HFF-Myc (cell line): ENCODE data around the gene DNAI7.

Source experiments
- DNase-seq: peaks from one replicate; pipeline ENCODE4 v3.0.0-alpha.2; 2011; ENCODE audit warnings: low read depth; ENCODE audit errors: extremely low read depth
- H3K4me3 ChIP-seq: replicated peaks from 2 replicates; pipeline ENCODE4 v1.5.1; 2011; ENCODE audit warnings: low read depth, mild to moderate bottlenecking, control low read depth, low read length
- TF ChIP-seq, protein P1 (sequence below): IDR thresholded peaks from 2 replicates; pipeline ENCODE4 v1.5.1; 2012; ENCODE audit warnings: mild to moderate bottlenecking, low read depth, low read length, control low read depth; ENCODE audit errors: missing control alignments

The DNAI7 gene

GRCh38 chr12:25213338-25213737 is 18.4 kb upstream of the DNAI7 start:
- TF ChIP-seq, protein P1, sequence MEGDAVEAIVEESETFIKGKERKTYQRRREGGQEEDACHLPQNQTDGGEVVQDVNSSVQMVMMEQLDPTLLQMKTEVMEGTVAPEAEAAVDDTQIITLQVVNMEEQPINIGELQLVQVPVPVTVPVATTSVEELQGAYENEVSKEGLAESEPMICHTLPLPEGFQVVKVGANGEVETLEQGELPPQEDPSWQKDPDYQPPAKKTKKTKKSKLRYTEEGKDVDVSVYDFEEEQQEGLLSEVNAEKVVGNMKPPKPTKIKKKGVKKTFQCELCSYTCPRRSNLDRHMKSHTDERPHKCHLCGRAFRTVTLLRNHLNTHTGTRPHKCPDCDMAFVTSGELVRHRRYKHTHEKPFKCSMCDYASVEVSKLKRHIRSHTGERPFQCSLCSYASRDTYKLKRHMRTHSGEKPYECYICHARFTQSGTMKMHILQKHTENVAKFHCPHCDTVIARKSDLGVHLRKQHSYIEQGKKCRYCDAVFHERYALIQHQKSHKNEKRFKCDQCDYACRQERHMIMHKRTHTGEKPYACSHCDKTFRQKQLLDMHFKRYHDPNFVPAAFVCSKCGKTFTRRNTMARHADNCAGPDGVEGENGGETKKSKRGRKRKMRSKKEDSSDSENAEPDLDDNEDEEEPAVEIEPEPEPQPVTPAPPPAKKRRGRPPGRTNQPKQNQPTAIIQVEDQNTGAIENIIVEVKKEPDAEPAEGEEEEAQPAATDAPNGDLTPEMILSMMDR: no peak
- DNase-seq: no peak
- no peak overlapping the region for H3K4me3 ChIP-seq

GRCh38 chr12:25208554-25208953 is 13.6 kb upstream of the DNAI7 start:
- TF ChIP-seq, protein P1: no peak
- DNase-seq: no peak
- H3K4me3 ChIP-seq: no peak overlapping the region

- no peak overlapping the region for H3K4me3 ChIP-seq
Measured at GRCh38 chr12:25207846-25208245, 12.9 kb upstream of the DNAI7 start.

GRCh38 chr12:25207411-25207810 is 12.5 kb upstream of the DNAI7 start:
- TF ChIP-seq, protein P1: no peak
- no peak for DNase-seq
- no peak overlapping the region for H3K4me3 ChIP-seq

More at GRCh38 chr12:25207846-25208245, 12.9 kb upstream of the DNAI7 start:
- TF ChIP-seq, protein P1: no peak
- no peak for DNase-seq

- TF ChIP-seq, protein P1: no peak
- no peak for DNase-seq
- no peak overlapping the region for H3K4me3 ChIP-seq
Measured at GRCh38 chr12:25202137-25202536, 7.2 kb upstream of the DNAI7 start.

- H3K4me3 ChIP-seq: no peak overlapping the region
- TF ChIP-seq, protein P1: no peak
- no peak for DNase-seq
Measured at GRCh38 chr12:25200703-25201102, 5.7 kb upstream of the DNAI7 start.

GRCh38 chr12:25197608-25198007 is 2.6 kb upstream of the DNAI7 start:
- TF ChIP-seq, protein P1: no peak
- no peak for DNase-seq
- H3K4me3 ChIP-seq: no peak overlapping the region
